A673 (cell line): ENCODE results near the gene AGBL3. TPM values are rescaled to one million over a fixed set of nuclear protein-coding genes. Genes with fewer than 3 reads are reported as not detected.

Experiments
- BruUV-seq: library from RNA; stranded (reverse); fragments of 400-500 nt; replicated peaks from 2 replicates; lab custom pipeline; 2021; lab: Mats Ljungman, UMichigan
- CTCF ChIA-PET: fragments of 300-600 bp; sonication (Branson Sonifier 250); formaldehyde crosslinking; loops from one replicate; lab custom pipeline; 2022; ENCODE audit warnings: antibody characterized with exemption; lab: Charles Lee
- POLR2A ChIA-PET: fragments of 300-600 bp; sonication (Branson Sonifier 250); formaldehyde crosslinking; loops from one replicate; lab custom pipeline; 2022; ENCODE audit warnings: antibody characterized with exemption; ENCODE audit not compliant: low non-redundant PET; lab: Charles Lee
- DNase-seq: peaks from one replicate; pipeline ENCODE4 v3.0.0-alpha.2; 2015; ENCODE audit warnings: low spot score
- H3K27ac ChIP-seq: fragments of 200-600 bp; sonication (generic); 2 replicates; pipeline ENCODE4 v1.5.1; 2016; ENCODE audit warnings: mixed run types, low read depth, mild to moderate bottlenecking, mixed read lengths, antibody characterized with exemption, low read length; ENCODE audit not compliant: poor library complexity, severe bottlenecking
- H3K27me3 ChIP-seq: fragments of 200-600 bp; sonication (generic); replicated peaks from 2 replicates; pipeline ENCODE4 v1.6.1; 2017; ENCODE audit warnings: mixed run types, low read depth, mild to moderate bottlenecking, mixed read lengths, antibody characterized with exemption, low read length; ENCODE audit not compliant: insufficient read depth, poor library complexity
- H3K36me3 ChIP-seq: fragments of 200-600 bp; sonication (generic); 2 replicates; pipeline ENCODE4 v1.6.1; 2016; ENCODE audit warnings: mixed run types, mild to moderate bottlenecking, mixed read lengths, antibody characterized with exemption, low read length; ENCODE audit not compliant: insufficient read depth, poor library complexity, severe bottlenecking
- H3K4me1 ChIP-seq: fragments of 200-600 bp; sonication (generic); 2 replicates; pipeline ENCODE4 v1.6.1; 2017; ENCODE audit warnings: mixed run types, mild to moderate bottlenecking, mixed read lengths, antibody characterized with exemption, low read length; ENCODE audit not compliant: insufficient read depth, poor library complexity, severe bottlenecking
- H3K4me3 ChIP-seq: fragments of 200-600 bp; sonication (generic); 2 replicates; pipeline ENCODE4 v1.5.1; 2016; ENCODE audit warnings: low read depth, mixed run types, mild to moderate bottlenecking, mixed read lengths, low read length; ENCODE audit not compliant: poor library complexity, severe bottlenecking
- H3K9me3 ChIP-seq: fragments of 200-600 bp; sonication (generic); 2 replicates; pipeline ENCODE4 v1.6.1; 2016; ENCODE audit warnings: mixed run types, low read depth, mild to moderate bottlenecking, mixed read lengths, antibody characterized with exemption, low read length; ENCODE audit not compliant: poor library complexity, severe bottlenecking
- EZH2 ChIP-seq: fragments of 200-600 bp; sonication (generic); IDR thresholded peaks from 2 replicates; pipeline ENCODE4 v1.6.1; 2017; ENCODE audit warnings: borderline replicate concordance, low read depth, mild to moderate bottlenecking, mixed read lengths, antibody characterized with exemption, low read length; ENCODE audit not compliant: poor library complexity, severe bottlenecking
- intact Hi-C: fragments of 100-400 bp; cut with micrococcal nuclease; formaldehyde crosslinking; loops from one replicate; pipeline ENCODE4 v1.10.0; 2022; ENCODE audit not compliant: unreplicated experiment
- total RNA-seq: library from RNA; stranded (reverse); gene quantifications from 2 replicates; pipeline ENCODE4 v1.2.3, GENCODE V29; 2021
- TF ChIP-seq, protein P1 (sequence below): fragments of 300-800, 200-600 bp; sonication (generic); conservative IDR thresholded peaks from 2 replicates; pipeline ENCODE4 v1.5.1; 2017; ENCODE audit warnings: low read depth, mild to moderate bottlenecking, antibody characterized with exemption, low read length, moderate library complexity, mixed read lengths

AGBL3 gene
- total RNA-seq, 1 experiment from 2014 or later: 2.9 TPM

DNA sequence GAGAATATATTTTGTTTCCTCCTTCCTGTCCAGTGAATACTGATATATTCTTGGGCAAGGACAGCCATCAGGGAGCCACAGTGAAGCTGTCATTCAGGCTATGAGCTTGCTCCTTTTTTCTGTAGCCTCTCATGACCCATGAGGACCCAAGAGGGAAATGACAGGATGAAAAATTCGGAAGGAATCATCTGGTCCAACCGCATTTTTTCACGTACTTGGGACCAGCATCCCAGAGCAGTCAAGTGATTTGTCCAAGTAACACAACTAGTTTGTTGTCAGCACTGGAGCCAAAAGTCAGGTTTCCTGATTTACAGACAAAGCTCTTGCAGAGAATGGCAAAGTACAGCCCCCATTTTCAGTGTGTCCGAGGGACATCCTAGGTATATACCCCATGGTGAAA is 47.2 kb upstream of the AGBL3 start:
- BruUV-seq: no TSS peak
- DNase-seq: no peak
- Histone ChIP-seq H3K27ac (no peak overlapping the region), H3K27me3 (no peaks in the 10 kb centered on the region), H3K9me3 (no peaks in the 10 kb centered on the region), H3K4me1 (no peaks in the 10 kb centered on the region), H3K36me3 (peaks cover 4% of the 10 kb centered on the region), H3K4me3 (no peak overlapping the region)
- ChIA-PET POLR2A (interaction anchor here (0.7 kb wide), 1 partner anchor 241 kb away, joined by 4 read pairs; no protein-coding TSS in a partner anchor), CTCF (no interaction called here)
- no peak for TF ChIP-seq EZH2
- TF ChIP-seq, protein P1, sequence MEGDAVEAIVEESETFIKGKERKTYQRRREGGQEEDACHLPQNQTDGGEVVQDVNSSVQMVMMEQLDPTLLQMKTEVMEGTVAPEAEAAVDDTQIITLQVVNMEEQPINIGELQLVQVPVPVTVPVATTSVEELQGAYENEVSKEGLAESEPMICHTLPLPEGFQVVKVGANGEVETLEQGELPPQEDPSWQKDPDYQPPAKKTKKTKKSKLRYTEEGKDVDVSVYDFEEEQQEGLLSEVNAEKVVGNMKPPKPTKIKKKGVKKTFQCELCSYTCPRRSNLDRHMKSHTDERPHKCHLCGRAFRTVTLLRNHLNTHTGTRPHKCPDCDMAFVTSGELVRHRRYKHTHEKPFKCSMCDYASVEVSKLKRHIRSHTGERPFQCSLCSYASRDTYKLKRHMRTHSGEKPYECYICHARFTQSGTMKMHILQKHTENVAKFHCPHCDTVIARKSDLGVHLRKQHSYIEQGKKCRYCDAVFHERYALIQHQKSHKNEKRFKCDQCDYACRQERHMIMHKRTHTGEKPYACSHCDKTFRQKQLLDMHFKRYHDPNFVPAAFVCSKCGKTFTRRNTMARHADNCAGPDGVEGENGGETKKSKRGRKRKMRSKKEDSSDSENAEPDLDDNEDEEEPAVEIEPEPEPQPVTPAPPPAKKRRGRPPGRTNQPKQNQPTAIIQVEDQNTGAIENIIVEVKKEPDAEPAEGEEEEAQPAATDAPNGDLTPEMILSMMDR: no peak
- intact Hi-C loops: loop anchor here (5.0 kb wide), 1 partner anchor 227 kb away; no protein-coding TSS in a partner anchor

DNA sequence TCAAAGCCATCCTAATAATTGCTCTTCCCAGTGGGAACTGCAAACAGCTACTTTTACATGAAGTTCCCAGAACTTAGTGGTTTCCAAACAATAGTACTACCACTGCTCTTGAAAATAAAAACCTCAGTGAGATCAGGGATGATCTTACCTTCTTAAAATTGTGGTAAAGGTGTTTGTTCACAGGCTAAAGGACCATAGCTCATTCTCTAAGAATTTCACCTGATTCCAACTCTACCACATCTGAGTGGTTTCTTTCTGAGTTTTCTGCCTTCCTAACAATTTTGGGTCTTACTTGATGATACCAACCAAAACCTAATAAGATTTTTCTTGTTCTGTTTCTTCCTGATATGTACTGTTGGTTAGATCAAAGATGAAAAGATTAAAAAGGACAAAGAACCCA is 45.6 kb upstream of the AGBL3 start:
- intact Hi-C loops: no loop called here
- H3K36me3 ChIP-seq: no peaks in the 10 kb centered on the region
- H3K27me3 ChIP-seq: no peaks in the 10 kb centered on the region
- no TSS peak for BruUV-seq
- POLR2A ChIA-PET: no interaction called here
- no peaks in the 10 kb centered on the region for H3K4me1 ChIP-seq
- DNase-seq: no peak
- no peaks in the 10 kb centered on the region for H3K9me3 ChIP-seq
- no peak for TF ChIP-seq EZH2
- TF ChIP-seq, protein P1: no peak
- no peak overlapping the region for H3K4me3 ChIP-seq
- no peak overlapping the region for H3K27ac ChIP-seq
- CTCF ChIA-PET: no interaction called here

DNA sequence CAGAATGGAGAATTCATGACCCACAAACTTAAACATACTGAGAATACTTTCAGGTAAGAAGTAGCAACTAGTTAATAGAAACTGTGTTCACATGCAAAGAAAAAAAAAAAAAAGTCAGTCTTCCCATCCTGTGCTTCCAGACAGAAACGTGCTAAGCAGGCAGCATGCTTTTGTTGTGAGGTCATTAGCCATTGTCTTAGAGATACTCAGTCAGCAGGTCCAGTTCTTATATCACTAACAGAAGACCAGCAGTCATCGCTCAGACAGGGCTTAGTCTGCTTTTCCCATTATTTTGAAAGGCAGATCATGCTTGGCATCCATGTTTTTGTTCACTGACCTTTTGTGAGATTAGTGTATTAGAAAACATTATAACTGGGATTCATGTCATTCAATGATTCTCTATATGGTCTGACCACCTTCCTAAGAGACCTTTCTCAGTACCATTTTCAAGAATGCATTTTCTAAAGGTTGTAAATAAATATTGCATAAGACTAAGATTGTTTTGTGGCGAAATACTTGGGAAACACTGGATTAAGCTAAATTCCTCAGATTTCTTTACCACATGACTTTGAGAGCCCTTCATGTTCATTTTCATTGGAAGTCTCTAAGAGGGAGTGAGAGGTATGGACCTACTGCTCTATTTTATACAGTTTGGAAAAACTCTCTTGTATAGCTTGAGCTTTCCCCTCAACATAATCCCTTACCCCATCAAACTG is 45.0 kb upstream of the AGBL3 start:
- DNase-seq: no peak
- no peaks in the 10 kb centered on the region for H3K36me3 ChIP-seq
- TF ChIP-seq, protein P1: no peak
- no peak for TF ChIP-seq EZH2
- H3K27ac ChIP-seq: no peak overlapping the region
- ChIA-PET POLR2A (no interaction called here), CTCF (no interaction called here)
- no peaks in the 10 kb centered on the region for H3K9me3 ChIP-seq
- BruUV-seq: no TSS peak
- H3K27me3 ChIP-seq: no peaks in the 10 kb centered on the region
- intact Hi-C loops: no loop called here
- H3K4me1 ChIP-seq: no peaks in the 10 kb centered on the region
- no peak overlapping the region for H3K4me3 ChIP-seq
